Measurements from ENCODE around the gene FOXN3. TPM values are rescaled to one million over a fixed set of nuclear protein-coding genes. Genes with fewer than 3 reads are reported as not detected.

Gene FOXN3
- total and polyA plus RNA-seq, 10 of the 15 experiments (the other 5 are each of a cell fraction or from before 2014, with no cell fraction given) = 4.5 to 68.9 (median 29.7) TPM

- TF ChIP-seq MYB (IDR thresholded peaks at IDR 0.05; ENCODE audit: borderline replicate concordance, low read depth, low read length) (peak; percentile 94), IKZF1 (conservative IDR thresholded peaks at IDR 0.05) (peak; percentile 72), BACH1 (IDR thresholded peaks at IDR 0.05; ENCODE audit: borderline replicate concordance) (no peak), RFX5 (IDR thresholded peaks at IDR 0.05; ENCODE audit: low read depth, low read length) (no peak), BCL11A (IDR thresholded peaks at IDR 0.05; ENCODE audit: low read depth, low read length) (peak; percentile 83; the same call in 1 of the 2 replicates), JUND (IDR thresholded peaks at IDR 0.05; ENCODE audit: low read depth, low read length) (0 out of 2 replicates have a peak, but pooled peaks have one; percentile 36), RELA (IDR thresholded peaks at IDR 0.05; ENCODE audit: borderline replicate concordance, partially characterized antibody) (peak; percentile 30), RUNX3 (IDR thresholded peaks at IDR 0.05; ENCODE audit: low read length) (peak; percentile 92), ZBED1 (IDR thresholded peaks at IDR 0.05; ENCODE audit: borderline replicate concordance) (peak; percentile 80; the same call in 1 of the 2 replicates), NRF1 (conservative IDR thresholded peaks at IDR 0.05; ENCODE audit: low read depth, low read length) (no peak)
Observed at GRCh38 chr14:89331398-89331797, 85.6 kb downstream of the FOXN3 start (continued).

- POLR2A ChIA-PET = interaction anchor here (0.7 to 0.9 kb wide), 2 partner anchors 10 to 25 kb away, joined by 3 read pairs; no protein-coding TSS in a partner anchor
- peaks cover 0 to 11% of the 10 kb centered on the region in 2 experiments; a peak in 3 of 4 replicates for H3K36me3 ChIP-seq (ENCODE audit: control insufficient read depth in 2 of 2, insufficient read depth in 2 of 2, low read length in 1 of 2)
- RAD21 ChIA-PET (ENCODE audit: unreplicated experiment) = interaction anchor here (0.7 to 2.0 kb wide), 4 partner anchors 25 to 165 kb away, joined by 3 to 7 read pairs (median 4); no protein-coding TSS in a partner anchor
- intact Hi-C loops (cut with micrococcal nuclease; ENCODE audit: unreplicated experiment) = loop anchor here (1.0 to 10.0 kb wide), 5 partner anchors 26 to 156 kb away; partner anchors contain the start of gene FOXN3
- in situ Hi-C loops (cut with MboI) = no loop called here
- no peaks in the 10 kb centered on the region for H4K20me1 ChIP-seq (ENCODE audit: control insufficient read depth, insufficient read depth)
- no peaks in the 10 kb centered on the region; the same call in 2 of the 3 replicates for H3K9me3 ChIP-seq (replicated peaks; ENCODE audit: control insufficient read depth, insufficient read depth, low read length)
- SMC1A ChIA-PET (ENCODE audit: uncharacterized antibody, unreplicated experiment) = interaction anchor here (0.9 to 2.2 kb wide), 12 partner anchors 10 to 69 kb away, joined by 3 to 9 read pairs (median 4); no protein-coding TSS in a partner anchor
- no peak for FAIRE-seq
- H3K27me3 ChIP-seq (replicated peaks in 1 of 2; ENCODE audit: control insufficient read depth in 2 of 2, insufficient read depth in 2 of 2, low read length in 1 of 2) = no peaks in the 10 kb centered on the region
- H3K4me3 ChIP-seq = no peak overlapping the region; the same call in 1 of the 2 replicates
- peak overlapping the region; percentile 91 for H3K27ac ChIP-seq (ENCODE audit: control insufficient read depth, insufficient read depth)
- peaks cover 32% of the 10 kb centered on the region for H3K79me2 ChIP-seq (ENCODE audit: control insufficient read depth, insufficient read depth, low read length)
- ATAC-seq = peak; percentile 1; the same call in 1 of the 3 replicates
- no peak for DNase-seq (ENCODE audit: low read depth, low spot score)
- WGBS (ENCODE audit: insufficient coverage, insufficient replicate concordance, low lambda C conversion rate, missing lambda C conversion rate) = 47% methylated on average over 11 of the region's 11 CpGs
- H3K9ac ChIP-seq (ENCODE audit: control insufficient read depth, insufficient read depth, low read length) = peak overlapping the region; percentile 49; the same call in 1 of the 2 replicates
- H3K4me1 ChIP-seq (ENCODE audit: control insufficient read depth, insufficient read depth, low read length) = peaks cover 50% of the 10 kb centered on the region
- no peak overlapping the region for H2AFZ ChIP-seq (ENCODE audit: control insufficient read depth, low read depth, low read length)
- peak overlapping the region; percentile 74 for H3K4me2 ChIP-seq (ENCODE audit: control insufficient read depth, insufficient read depth)
- BruUV-seq (replicated peaks) = no TSS peak
- CTCF ChIA-PET = no interaction called here
- TF ChIP-seq RELA (IDR thresholded peaks at IDR 0.05; ENCODE audit: borderline replicate concordance, partially characterized antibody) (no peak), ZBED1 (IDR thresholded peaks at IDR 0.05; ENCODE audit: borderline replicate concordance) (no peak), RELB (IDR thresholded peaks at IDR 0.05; ENCODE audit: low read depth) (no peak), SP1 (IDR thresholded peaks at IDR 0.05; ENCODE audit: low read depth, low read length) (no peak), NR2C1 (IDR thresholded peaks at IDR 0.05) (no peak), BMI1 (IDR thresholded peaks at IDR 0.05; ENCODE audit: borderline replicate concordance) (no peak), MTA2 (IDR thresholded peaks at IDR 0.05; ENCODE audit: low read depth) (no peak), MYB (IDR thresholded peaks at IDR 0.05; ENCODE audit: borderline replicate concordance, low read depth, low read length) (no peak), KAT2A (conservative IDR thresholded peaks at IDR 0.05; ENCODE audit: control insufficient read depth, low read depth, low read length) (no peak), BHLHE40 (IDR thresholded peaks at IDR 0.05; ENCODE audit: borderline replicate concordance in 1 of 2, low read depth in 2 of 2, low read length in 1 of 2) (no peak)
Observed at GRCh38 chr14:89330236-89331002, 86.6 kb downstream of the FOXN3 start.
